Globus pallidus (tissue), 1 donor: ENCODE data around the gene ACOT11.
"Not testable (repeated sequence)": the region's sequence is repeated elsewhere in the genome, so short reads cannot be mapped to it uniquely, and the experiment has no call there.

ENCODE experiments used
- DNase-seq: peaks from one replicate; pipeline ENCODE4 v3.0.0-alpha.2; 2015; ENCODE audit warnings: low spot score

ACOT11 gene

GRCh38 chr1:54608566-54609230 lies 60.7 kb downstream of the ACOT11 start:
- DNase-seq = no peak

GRCh38 chr1:54609301-54609921 lies 61.4 kb downstream of the ACOT11 start:
- DNase-seq = peak; percentile 70

- no peak for DNase-seq
Observed at GRCh38 chr1:54610048-54610447, 62.0 kb downstream of the ACOT11 start.

- DNase-seq = no peak
Observed at GRCh38 chr1:54610601-54611580, 62.9 kb downstream of the ACOT11 start.

- no peak for DNase-seq
Observed at GRCh38 chr1:54611621-54612020, 63.6 kb downstream of the ACOT11 start.

- no peak for DNase-seq
Observed at GRCh38 chr1:54614024-54614423, 66.0 kb downstream of the ACOT11 start.

GRCh38 chr1:54614563-54614962 lies 66.5 kb downstream of the ACOT11 start:
- DNase-seq = no peak

GRCh38 chr1:54615531-54616279 lies 67.7 kb downstream of the ACOT11 start:
- DNase-seq = no peak

GRCh38 chr1:54619749-54620148 lies 71.7 kb downstream of the ACOT11 start:
- DNase-seq = no peak

GRCh38 chr1:54623216-54624007 lies 75.4 kb downstream of the ACOT11 start, which contains the start of gene FAM151A:
FAM151A (minus strand) TSS chr1:54623525; CDS start chr1:54623395, 130 bp downstream.
- DNase-seq = no peak

- DNase-seq = no peak
Observed at GRCh38 chr1:54624466-54625464, 76.7 kb downstream of the ACOT11 start.

GRCh38 chr1:54627196-54627595 lies 79.2 kb downstream of the ACOT11 start:
- DNase-seq = peak; percentile 30

GRCh38 chr1:54635804-54636203 lies 87.8 kb downstream of the ACOT11 start:
- DNase-seq = not testable (repeated sequence)

GRCh38 chr1:54636461-54637446 lies 88.7 kb downstream of the ACOT11 start:
- not testable (repeated sequence) for DNase-seq

GRCh38 chr1:54640361-54640760 lies 92.3 kb downstream of the ACOT11 start:
- no peak for DNase-seq

- DNase-seq = no peak
Observed at GRCh38 chr1:54640863-54641836, 93.1 kb downstream of the ACOT11 start, which contains the start of gene MROH7. MROH7 (plus strand) TSS chr1:54641786; CDS start chr1:54652927, 11,141 bp downstream.

- DNase-seq = no peak
Observed at GRCh38 chr1:54643736-54644135, 95.7 kb downstream of the ACOT11 start.
